HG02571 (cell line): Measurements from ENCODE around the gene KRT6C.

ENCODE experiments used
- ATAC-seq: cut with Tn5 transposase; IDR thresholded peaks from one replicate; pipeline ENCODE4 v1.9.1; 2021; ENCODE audit warnings: mild to moderate bottlenecking, moderate library complexity; ENCODE audit not compliant: unreplicated experiment

The KRT6C gene

GRCh38 chr12:52473768-52474167, at the start of gene KRT6C:
KRT6C (minus strand) TSS chr12:52473805; CDS start chr12:52473737, 68 bp downstream.
- ATAC-seq, result no peak

- no peak for ATAC-seq
These were observed 48.9 kb upstream of the KRT6C start for GRCh38 chr12:52522346-52523011.

- ATAC-seq, result no peak
These were observed 48.1 kb upstream of the KRT6C start for GRCh38 chr12:52521568-52522266.

- no peak for ATAC-seq
These were observed 47.6 kb upstream of the KRT6C start for GRCh38 chr12:52521175-52521567.

- no peak for ATAC-seq
These were observed 46.4 kb upstream of the KRT6C start, which contains the start of gene KRT5 for GRCh38 chr12:52519826-52520662. KRT5 (minus strand) TSS chr12:52520394; CDS start chr12:52520296, 98 bp downstream.

GRCh38 chr12:52519387-52519703, 45.7 kb upstream of the KRT6C start:
- ATAC-seq, result no peak

GRCh38 chr12:52518574-52519386, 45.2 kb upstream of the KRT6C start:
- ATAC-seq, result no peak

- ATAC-seq, result no peak
These were observed 44.3 kb upstream of the KRT6C start for GRCh38 chr12:52517888-52518287.

GRCh38 chr12:52517005-52517835, 43.6 kb upstream of the KRT6C start:
- ATAC-seq, result no peak

- ATAC-seq, result no peak
These were observed 42.6 kb upstream of the KRT6C start for GRCh38 chr12:52515927-52516831.

- no peak for ATAC-seq
These were observed 41.7 kb upstream of the KRT6C start for GRCh38 chr12:52515319-52515646.

- no peak for ATAC-seq
These were observed 41.1 kb upstream of the KRT6C start for GRCh38 chr12:52514471-52515318.

GRCh38 chr12:52513736-52514135, 40.1 kb upstream of the KRT6C start:
- no peak for ATAC-seq

- ATAC-seq, result no peak
These were observed 34.6 kb upstream of the KRT6C start for GRCh38 chr12:52508211-52508610.

- no peak for ATAC-seq
These were observed 33.5 kb upstream of the KRT6C start for GRCh38 chr12:52506858-52507715.

- no peak for ATAC-seq
These were observed 29.3 kb upstream of the KRT6C start for GRCh38 chr12:52502877-52503276.

- ATAC-seq, result no peak
These were observed 27.9 kb upstream of the KRT6C start for GRCh38 chr12:52501490-52501889.
